ENCODE results near the gene DYRK4.

Gene DYRK4

GRCh38 chr12:4615667-4616066, 53.7 kb downstream of the DYRK4 start:
- in situ Hi-C loops (cut with HindIII; ENCODE audit: low sequenced_read_pairs), result no loop called here

- in situ Hi-C loops (cut with HindIII; ENCODE audit: low sequenced_read_pairs), result no loop called here
These were observed 59.5 kb downstream of the DYRK4 start for GRCh38 chr12:4621511-4621910.

GRCh38 chr12:4626543-4626942, 64.5 kb downstream of the DYRK4 start:
- in situ Hi-C loops (cut with HindIII; ENCODE audit: low sequenced_read_pairs), result no loop called here

GRCh38 chr12:4628406-4628805, 66.4 kb downstream of the DYRK4 start:
- in situ Hi-C loops (cut with HindIII; ENCODE audit: low sequenced_read_pairs), result no loop called here

GRCh38 chr12:4630262-4630661, 68.3 kb downstream of the DYRK4 start:
- in situ Hi-C loops (cut with HindIII; ENCODE audit: low sequenced_read_pairs), result no loop called here

GRCh38 chr12:4643747-4644146, 81.7 kb downstream of the DYRK4 start:
- in situ Hi-C loops (cut with HindIII; ENCODE audit: low sequenced_read_pairs), result no loop called here

GRCh38 chr12:4645023-4645422, 83.0 kb downstream of the DYRK4 start:
- in situ Hi-C loops (cut with HindIII; ENCODE audit: low sequenced_read_pairs), result no loop called here

- in situ Hi-C loops (cut with HindIII; ENCODE audit: low sequenced_read_pairs), result no loop called here
These were observed 86.1 kb downstream of the DYRK4 start for GRCh38 chr12:4648104-4648500.

GRCh38 chr12:4648501-4649357, 86.7 kb downstream of the DYRK4 start, which contains the start of the genes AKAP3 and NDUFA9:
Gene AKAP3, minus strand, starts transcription at chr12:4649051. Its CDS starts 10,855 bp downstream, at chr12:4638196.
Gene NDUFA9, plus strand, starts transcription at chr12:4649114. Its CDS starts 13 bp downstream, at chr12:4649127.
- in situ Hi-C loops (cut with HindIII; ENCODE audit: low sequenced_read_pairs), result no loop called here

- in situ Hi-C loops (cut with HindIII; ENCODE audit: low sequenced_read_pairs), result no loop called here
These were observed 87.3 kb downstream of the DYRK4 start for GRCh38 chr12:4649358-4649661.

GRCh38 chr12:4653257-4653656, 91.2 kb downstream of the DYRK4 start:
- in situ Hi-C loops (cut with HindIII; ENCODE audit: low sequenced_read_pairs), result loop anchor here (25.0 kb wide), 1 partner anchor 109 kb away; no protein-coding TSS in a partner anchor

GRCh38 chr12:4653691-4654090, 91.7 kb downstream of the DYRK4 start:
- in situ Hi-C loops (cut with HindIII; ENCODE audit: low sequenced_read_pairs), result loop anchor here (25.0 kb wide), 1 partner anchor 109 kb away; no protein-coding TSS in a partner anchor
